ENCODE data around the gene ZBTB7B. TPM values are rescaled to one million over a fixed set of nuclear protein-coding genes. Genes with fewer than 3 reads are reported as not detected.
A peak's percentile ranks its signal among the peaks of the same experiment; 100 is the strongest.

ZBTB7B gene
- polyA plus RNA-seq, 3 donors, result 6.3 to 149 (median 9.6) TPM

DNA sequence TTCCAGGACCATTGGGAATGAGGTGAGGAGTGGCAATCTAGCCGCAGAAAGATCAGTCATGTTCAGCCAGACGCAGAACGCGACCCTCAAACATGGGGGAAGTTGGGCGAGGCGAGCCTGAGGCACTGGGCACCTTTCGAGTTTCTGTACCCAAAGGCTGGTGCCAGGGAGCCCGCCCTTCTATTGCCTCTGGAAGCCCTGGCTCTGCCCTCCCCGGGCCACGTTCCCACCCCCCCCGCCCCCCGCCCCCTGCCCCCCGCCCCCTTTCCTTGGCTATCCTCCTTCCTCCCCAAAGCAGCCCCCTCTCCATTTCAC is 2.2 kb upstream of the ZBTB7B start:
- H3K9me3 ChIP-seq (replicated peaks in 1 of 2; ENCODE audit: control insufficient read depth in 1 of 2, insufficient read depth in 1 of 2, low read length in 2 of 2), result no peaks in the 10 kb centered on the region
- peak overlapping the region; percentile 81 for H3K9ac ChIP-seq (ENCODE audit: insufficient read depth, low read length, poor library complexity, severe bottlenecking)
- H3K4me1 ChIP-seq (ENCODE audit: control insufficient read depth in 1 of 2, insufficient read depth in 2 of 2, low read length in 2 of 2), result peaks cover 60 to 71% of the 10 kb centered on the region in 2 donors
- TF ChIP-seq, protein P1, sequence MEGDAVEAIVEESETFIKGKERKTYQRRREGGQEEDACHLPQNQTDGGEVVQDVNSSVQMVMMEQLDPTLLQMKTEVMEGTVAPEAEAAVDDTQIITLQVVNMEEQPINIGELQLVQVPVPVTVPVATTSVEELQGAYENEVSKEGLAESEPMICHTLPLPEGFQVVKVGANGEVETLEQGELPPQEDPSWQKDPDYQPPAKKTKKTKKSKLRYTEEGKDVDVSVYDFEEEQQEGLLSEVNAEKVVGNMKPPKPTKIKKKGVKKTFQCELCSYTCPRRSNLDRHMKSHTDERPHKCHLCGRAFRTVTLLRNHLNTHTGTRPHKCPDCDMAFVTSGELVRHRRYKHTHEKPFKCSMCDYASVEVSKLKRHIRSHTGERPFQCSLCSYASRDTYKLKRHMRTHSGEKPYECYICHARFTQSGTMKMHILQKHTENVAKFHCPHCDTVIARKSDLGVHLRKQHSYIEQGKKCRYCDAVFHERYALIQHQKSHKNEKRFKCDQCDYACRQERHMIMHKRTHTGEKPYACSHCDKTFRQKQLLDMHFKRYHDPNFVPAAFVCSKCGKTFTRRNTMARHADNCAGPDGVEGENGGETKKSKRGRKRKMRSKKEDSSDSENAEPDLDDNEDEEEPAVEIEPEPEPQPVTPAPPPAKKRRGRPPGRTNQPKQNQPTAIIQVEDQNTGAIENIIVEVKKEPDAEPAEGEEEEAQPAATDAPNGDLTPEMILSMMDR (IDR thresholded peaks at IDR 0.05), result no peak
- intact Hi-C loops (cut with micrococcal nuclease), result loop anchor here (2.0 to 5.0 kb wide), 4 partner anchors 16 to 62 kb away; partner anchors contain the start of genes PYGO2 (in 2 of the 2), ADAM15 (in 1 of the 2) and EFNA4 (in 1 of the 2)
- H3K4me2 ChIP-seq (replicated peaks; ENCODE audit: extremely low read depth, low read length, poor library complexity, severe bottlenecking), result peak overlapping the region; percentile 90
- peak overlapping the region; percentile 94 to 96 for H3K4me3 Mint-ChIP-seq
- peaks cover 50% of the 10 kb centered on the region for H3K4me1 Mint-ChIP-seq
- 0% methylated on average over 4 of the region's 13 CpGs for WGBS (ENCODE audit: insufficient coverage)
- peak overlapping the region; percentile 67 to 98 (median 77) for H3K4me3 ChIP-seq (replicated peaks in 1 of 3; ENCODE audit: low read depth in 2 of 3, low read length in 3 of 3)
- H3K36me3 ChIP-seq (replicated peaks in 1 of 2; ENCODE audit: control insufficient read depth in 1 of 2, insufficient read depth in 2 of 2, low read length in 2 of 2), result no peaks in the 10 kb centered on the region
- H3K27ac Mint-ChIP-seq, result peak overlapping the region; percentile 87 to 96 (median 90)
- peak overlapping the region; percentile 87 to 95 for H3K27ac ChIP-seq (ENCODE audit: low read depth in 1 of 2, low read length in 2 of 2)
- peaks cover 0 to 3% of the 10 kb centered on the region in 2 donors for H3K36me3 Mint-ChIP-seq
- peaks cover 56% of the 10 kb centered on the region for H3K79me2 ChIP-seq (ENCODE audit: insufficient read depth, low read length)
- H2AFZ ChIP-seq (ENCODE audit: insufficient read depth, low read depth, low read length, poor library complexity, severe bottlenecking), result peak overlapping the region; percentile 48
- no peak for DNase-seq
- no peaks in the 10 kb centered on the region for H3K27me3 ChIP-seq (ENCODE audit: control insufficient read depth in 2 of 2, insufficient read depth in 2 of 2, low read length in 2 of 2)
- no peaks in the 10 kb centered on the region for H3K9me3 Mint-ChIP-seq
- peaks cover 0 to 4% (median 0%) of the 10 kb centered on the region in 3 donors for H3K27me3 Mint-ChIP-seq (ENCODE audit: low read depth in 3 of 3)
- peaks cover 12% of the 10 kb centered on the region for H4K20me1 ChIP-seq (ENCODE audit: insufficient read depth, low read length)

DNA sequence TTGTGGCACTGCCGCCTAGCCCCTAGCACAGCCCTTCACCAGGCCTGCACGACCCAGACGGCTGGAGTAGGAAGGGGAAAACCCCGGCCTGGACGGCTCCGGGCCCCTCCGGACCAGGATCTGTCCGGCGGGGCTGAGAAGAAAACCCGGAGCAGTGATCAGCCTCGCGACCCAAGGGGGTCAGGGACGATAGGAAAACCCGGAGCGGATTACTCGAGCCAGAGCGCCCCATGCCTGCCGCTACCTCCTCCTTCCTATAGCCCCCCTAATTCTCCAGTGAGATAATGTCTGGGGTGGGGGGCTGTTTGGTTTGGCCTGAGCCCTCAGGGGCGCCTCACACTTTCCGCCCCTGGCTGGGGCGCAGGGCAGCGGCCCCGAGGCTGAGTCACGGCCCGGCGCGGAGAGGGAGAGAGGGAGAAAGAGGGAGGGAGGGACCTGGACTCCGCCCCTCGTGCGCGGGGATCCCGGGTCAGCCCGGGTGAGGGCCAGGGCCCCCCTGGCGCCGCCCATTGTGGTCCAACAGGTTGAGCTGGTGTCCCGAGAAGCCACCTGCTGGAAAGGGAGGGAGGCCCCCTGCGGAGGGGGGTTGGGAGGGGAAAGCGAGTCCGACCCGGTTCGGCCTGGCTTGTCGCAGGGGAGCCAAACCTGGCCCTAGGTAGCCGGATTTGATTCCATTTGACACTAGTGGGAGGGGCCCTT is 1.7 kb upstream of the ZBTB7B start:
- Mint-ChIP-seq H3K27me3 (ENCODE audit: low read depth in 3 of 3) (peaks cover 0 to 4% (median 0%) of the 10 kb centered on the region in 3 donors), H3K4me3 (peak overlapping the region; percentile 87 to 96), H3K9me3 (no peaks in the 10 kb centered on the region), H3K27ac (peak overlapping the region; percentile 90 to 96 (median 94)), H3K36me3 (peaks cover 0 to 3% of the 10 kb centered on the region in 2 donors), H3K4me1 (peaks cover 53% of the 10 kb centered on the region)
- peaks cover 61% of the 10 kb centered on the region for H3K79me2 ChIP-seq (ENCODE audit: insufficient read depth, low read length)
- intact Hi-C loops (cut with micrococcal nuclease), result loop anchor here (2.0 to 5.0 kb wide), 4 partner anchors 16 to 61 kb away; partner anchors contain the start of genes PYGO2 (in 2 of the 2), ADAM15 (in 1 of the 2) and EFNA4 (in 1 of the 2)
- peak overlapping the region; percentile 55 for H2AFZ ChIP-seq (ENCODE audit: insufficient read depth, low read depth, low read length, poor library complexity, severe bottlenecking)
- TF ChIP-seq, protein P1 (IDR thresholded peaks at IDR 0.05), result no peak
- peak overlapping the region; percentile 81 for H3K9ac ChIP-seq (ENCODE audit: insufficient read depth, low read length, poor library complexity, severe bottlenecking)
- H3K27me3 ChIP-seq (ENCODE audit: control insufficient read depth in 2 of 2, insufficient read depth in 2 of 2, low read length in 2 of 2), result no peaks in the 10 kb centered on the region
- peak overlapping the region; percentile 90 for H3K4me2 ChIP-seq (replicated peaks; ENCODE audit: extremely low read depth, low read length, poor library complexity, severe bottlenecking)
- peak overlapping the region; percentile 87 to 95 for H3K27ac ChIP-seq (ENCODE audit: low read depth in 1 of 2, low read length in 2 of 2)
- DNase-seq, result peak; percentile 67 to 76 (median 75)
- H3K9me3 ChIP-seq (replicated peaks in 1 of 2; ENCODE audit: control insufficient read depth in 1 of 2, insufficient read depth in 1 of 2, low read length in 2 of 2), result no peaks in the 10 kb centered on the region
- 0% methylated on average over 28 of the region's 43 CpGs for WGBS (ENCODE audit: insufficient coverage)
- no peaks in the 10 kb centered on the region for H3K36me3 ChIP-seq (replicated peaks in 1 of 2; ENCODE audit: control insufficient read depth in 1 of 2, insufficient read depth in 2 of 2, low read length in 2 of 2)
- peaks cover 12% of the 10 kb centered on the region for H4K20me1 ChIP-seq (ENCODE audit: insufficient read depth, low read length)
- H3K4me1 ChIP-seq (ENCODE audit: control insufficient read depth in 1 of 2, insufficient read depth in 2 of 2, low read length in 2 of 2), result peaks cover 61 to 71% of the 10 kb centered on the region in 2 donors
- H3K4me3 ChIP-seq (replicated peaks in 1 of 3; ENCODE audit: low read depth in 2 of 3, low read length in 3 of 3), result peak overlapping the region; percentile 67 to 98 (median 77)
